GM13976 (cell line): ENCODE data around the gene NOMO2.
"Not testable (repeated sequence)": the region's sequence is repeated elsewhere in the genome, so short reads cannot be mapped to it uniquely, and the experiment has no call there.

Experiments used
- DNase-seq: peaks from one replicate; pipeline ENCODE4 v3.0.0; 2012; ENCODE audit warnings: low spot score
- in situ Hi-C: fragments of 300-500 bp; cut with MboI; formaldehyde crosslinking; loops from one replicate; pipeline ENCODE4 v1.12.0; 2022; ENCODE audit warnings: low sequenced_read_pairs, mixed read lengths, inconsistent platforms; ENCODE audit not compliant: unreplicated experiment

The NOMO2 gene

DNA sequence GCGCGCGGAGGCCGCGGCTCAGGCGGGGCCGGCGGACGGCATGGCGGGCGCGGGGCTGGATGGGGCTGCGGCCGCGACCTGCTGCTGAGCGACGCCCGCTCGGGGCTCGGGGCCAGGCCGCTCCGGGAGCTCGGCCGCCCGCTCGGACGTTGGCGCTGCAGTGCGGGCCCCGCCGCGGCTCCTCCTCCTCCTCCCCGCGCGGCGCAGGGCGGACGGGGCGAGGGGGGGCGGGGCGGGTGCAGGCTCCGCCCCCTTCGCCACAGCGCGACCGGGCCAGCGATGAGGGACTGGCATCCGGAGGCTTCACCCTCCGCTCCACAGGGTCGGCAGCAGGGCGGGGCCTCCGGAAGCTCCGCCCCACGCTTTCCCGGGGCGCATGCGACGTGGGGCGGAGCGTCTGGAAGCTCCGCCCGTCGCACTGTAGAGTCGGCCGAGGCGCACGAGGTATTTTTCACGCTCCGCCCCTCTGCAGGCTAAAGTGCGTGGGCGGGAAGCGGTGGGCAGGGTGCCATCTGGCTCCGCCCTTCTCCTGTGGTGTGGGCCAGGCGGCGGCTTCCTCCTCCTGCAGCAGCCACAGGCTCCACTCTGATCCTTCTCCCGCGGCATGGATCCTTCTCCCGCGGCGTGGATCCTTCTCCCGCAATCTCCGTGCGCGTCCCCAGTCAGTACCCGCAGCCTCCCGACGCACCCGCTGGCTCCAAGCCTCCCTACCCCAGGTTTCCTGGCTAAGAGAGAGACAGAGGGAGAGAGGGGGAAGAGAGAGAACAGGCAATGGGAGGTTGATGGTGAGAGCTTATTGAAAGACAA is 159.8 kb downstream of the NOMO2 start:
- DNase-seq, in situ Hi-C loops: not testable (repeated sequence)

GRCh38 chr16:18401159-18401558 is 160.7 kb downstream of the NOMO2 start:
- DNase-seq, in situ Hi-C loops: not testable (repeated sequence)

- in situ Hi-C loops, DNase-seq: not testable (repeated sequence)
Observed at GRCh38 chr16:18394363-18394762, 167.5 kb downstream of the NOMO2 start.

DNA sequence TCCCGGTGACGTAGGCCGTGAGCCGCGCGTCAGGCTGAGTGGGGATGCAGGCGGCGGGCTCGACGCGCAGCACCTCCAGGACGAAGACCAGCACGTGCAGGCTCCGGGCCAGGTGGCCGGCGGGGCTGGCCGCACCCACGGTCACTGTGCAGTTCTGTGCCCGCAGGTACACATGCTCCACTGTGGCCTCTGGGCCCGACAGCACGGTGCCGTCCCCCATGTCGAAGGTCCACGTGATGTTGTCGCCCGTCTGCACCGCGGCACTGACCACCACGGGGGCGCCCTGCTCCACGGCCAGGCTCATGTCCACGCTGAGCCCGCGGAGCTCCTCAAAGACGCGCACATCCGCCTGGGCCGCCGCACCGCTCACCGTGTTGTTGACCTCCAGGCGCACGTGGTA is 174.1 kb downstream of the NOMO2 start:
- in situ Hi-C loops, DNase-seq: not testable (repeated sequence)

- DNase-seq, in situ Hi-C loops: not testable (repeated sequence)
Observed at GRCh38 chr16:18386517-18386916, 175.4 kb downstream of the NOMO2 start.

GRCh38 chr16:18385285-18385684 is 176.6 kb downstream of the NOMO2 start:
- DNase-seq, in situ Hi-C loops: not testable (repeated sequence)

GRCh38 chr16:18384869-18385268 is 177.0 kb downstream of the NOMO2 start:
- in situ Hi-C loops: not testable (repeated sequence)

DNA sequence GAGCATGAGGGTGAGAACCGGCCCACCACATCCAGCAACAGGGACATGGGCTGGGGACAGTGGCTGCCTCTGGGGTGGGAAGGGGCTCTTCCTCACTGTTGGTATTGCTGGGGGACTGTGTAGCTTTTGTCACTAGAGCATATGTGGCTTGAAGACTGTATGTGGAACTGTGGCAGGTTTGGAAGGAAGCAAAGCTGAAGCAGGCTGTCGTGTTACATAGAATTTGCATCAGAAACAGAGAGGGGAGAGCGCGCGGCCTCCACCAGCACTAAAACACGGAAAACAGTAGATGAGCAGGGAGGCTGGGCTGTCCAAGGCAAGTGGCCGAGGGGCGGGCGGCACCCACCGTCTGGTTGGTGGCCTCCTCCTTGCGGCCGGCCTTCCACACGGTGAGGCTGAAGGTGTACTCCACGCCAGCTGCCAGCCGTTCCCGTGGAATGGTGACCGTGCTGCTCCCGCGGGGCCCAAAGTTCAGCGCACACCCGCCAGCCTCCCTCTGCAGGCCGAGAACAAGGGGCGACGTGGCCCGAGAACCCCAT is 177.7 kb downstream of the NOMO2 start:
- in situ Hi-C loops: not testable (repeated sequence)

More at GRCh38 chr16:18384869-18385268, 177.0 kb downstream of the NOMO2 start:
- not testable (repeated sequence) for DNase-seq

DNA sequence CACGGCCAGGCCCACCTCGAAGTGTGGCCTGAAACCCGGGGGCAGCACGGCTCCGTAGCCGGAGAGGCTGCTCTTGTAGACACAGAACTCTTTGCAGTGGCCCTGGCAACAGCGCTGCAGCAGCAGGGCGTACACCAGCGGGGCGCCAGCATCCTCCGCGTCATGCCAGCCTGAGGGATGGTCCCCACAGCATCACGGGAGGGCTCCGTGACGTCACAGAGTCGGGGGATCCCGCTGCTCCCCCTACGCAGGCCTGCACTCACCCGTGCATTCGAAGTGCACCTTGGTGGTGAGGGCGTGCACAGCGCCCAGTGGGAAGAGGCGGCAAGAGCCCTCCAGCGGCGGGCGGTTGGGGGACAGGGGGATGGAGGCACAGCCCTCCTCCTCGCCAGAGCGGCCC is 179.2 kb downstream of the NOMO2 start:
- in situ Hi-C loops, DNase-seq: not testable (repeated sequence)

More for the DNA sequence above, 177.7 kb downstream of the NOMO2 start:
- DNase-seq: not testable (repeated sequence)
